ENCODE data around the gene S100A14. TPM values are rescaled to one million over a fixed set of nuclear protein-coding genes. Genes with fewer than 3 reads are reported as not detected.

Gene S100A14
- polyA plus RNA-seq, 1 donor from 2014 or later: not detected

DNA sequence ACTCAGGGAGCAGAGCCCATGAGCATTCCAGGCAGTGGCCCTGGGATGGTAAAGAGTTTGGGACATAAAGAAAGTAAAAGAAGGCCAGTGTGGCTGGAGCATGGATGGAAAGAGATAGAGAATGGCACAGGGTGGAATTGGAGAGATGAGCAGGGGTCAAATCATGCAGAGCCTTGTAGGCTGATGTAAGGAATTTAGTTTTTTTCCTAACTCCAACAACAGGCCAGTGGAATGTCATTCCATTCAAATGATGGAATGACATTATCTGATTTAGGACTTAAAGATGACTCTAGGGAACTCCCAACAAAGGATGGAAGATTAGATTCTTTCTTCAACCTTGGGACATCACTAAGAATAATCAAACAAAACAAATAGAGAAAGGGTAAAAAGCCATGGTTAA lies 37.6 kb downstream of the S100A14 start:
- Histone ChIP-seq H3F3A (ENCODE audit: insufficient read depth, low read length, poor library complexity, severe bottlenecking) (no peaks in the 10 kb centered on the region), H3K4me2 (ENCODE audit: low read length) (no peak overlapping the region), H3K9me2 (ENCODE audit: insufficient read depth, low read length) (no peaks in the 10 kb centered on the region), H3K36me3 (ENCODE audit: insufficient read depth, low read length) (no peaks in the 10 kb centered on the region), H3K27me3 (ENCODE audit: insufficient read depth, low read depth, low read length) (no peaks in the 10 kb centered on the region), H3K79me2 (replicated peaks; ENCODE audit: insufficient read depth, low read length) (no peaks in the 10 kb centered on the region), H3K4me3 (ENCODE audit: low read length) (no peak overlapping the region), H3K27ac (ENCODE audit: low read length) (no peak overlapping the region), H4K20me1 (ENCODE audit: insufficient read depth) (no peaks in the 10 kb centered on the region), H2AFZ (ENCODE audit: low read depth, low read length) (no peak overlapping the region), H3K9me3 (ENCODE audit: low read length) (no peaks in the 10 kb centered on the region), H3K9ac (ENCODE audit: low read length) (no peak overlapping the region)
- TF ChIP-seq, protein P1, sequence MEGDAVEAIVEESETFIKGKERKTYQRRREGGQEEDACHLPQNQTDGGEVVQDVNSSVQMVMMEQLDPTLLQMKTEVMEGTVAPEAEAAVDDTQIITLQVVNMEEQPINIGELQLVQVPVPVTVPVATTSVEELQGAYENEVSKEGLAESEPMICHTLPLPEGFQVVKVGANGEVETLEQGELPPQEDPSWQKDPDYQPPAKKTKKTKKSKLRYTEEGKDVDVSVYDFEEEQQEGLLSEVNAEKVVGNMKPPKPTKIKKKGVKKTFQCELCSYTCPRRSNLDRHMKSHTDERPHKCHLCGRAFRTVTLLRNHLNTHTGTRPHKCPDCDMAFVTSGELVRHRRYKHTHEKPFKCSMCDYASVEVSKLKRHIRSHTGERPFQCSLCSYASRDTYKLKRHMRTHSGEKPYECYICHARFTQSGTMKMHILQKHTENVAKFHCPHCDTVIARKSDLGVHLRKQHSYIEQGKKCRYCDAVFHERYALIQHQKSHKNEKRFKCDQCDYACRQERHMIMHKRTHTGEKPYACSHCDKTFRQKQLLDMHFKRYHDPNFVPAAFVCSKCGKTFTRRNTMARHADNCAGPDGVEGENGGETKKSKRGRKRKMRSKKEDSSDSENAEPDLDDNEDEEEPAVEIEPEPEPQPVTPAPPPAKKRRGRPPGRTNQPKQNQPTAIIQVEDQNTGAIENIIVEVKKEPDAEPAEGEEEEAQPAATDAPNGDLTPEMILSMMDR (IDR thresholded peaks at IDR 0.05; ENCODE audit: poor library complexity, severe bottlenecking): no peak
- TF ChIP-seq MXI1 (conservative IDR thresholded peaks at IDR 0.05; ENCODE audit: poor library complexity, severe bottlenecking): no peak
- TF ChIP-seq EP300 (conservative IDR thresholded peaks at IDR 0.05; ENCODE audit: poor library complexity, severe bottlenecking): no peak
- TF ChIP-seq, protein P2, sequence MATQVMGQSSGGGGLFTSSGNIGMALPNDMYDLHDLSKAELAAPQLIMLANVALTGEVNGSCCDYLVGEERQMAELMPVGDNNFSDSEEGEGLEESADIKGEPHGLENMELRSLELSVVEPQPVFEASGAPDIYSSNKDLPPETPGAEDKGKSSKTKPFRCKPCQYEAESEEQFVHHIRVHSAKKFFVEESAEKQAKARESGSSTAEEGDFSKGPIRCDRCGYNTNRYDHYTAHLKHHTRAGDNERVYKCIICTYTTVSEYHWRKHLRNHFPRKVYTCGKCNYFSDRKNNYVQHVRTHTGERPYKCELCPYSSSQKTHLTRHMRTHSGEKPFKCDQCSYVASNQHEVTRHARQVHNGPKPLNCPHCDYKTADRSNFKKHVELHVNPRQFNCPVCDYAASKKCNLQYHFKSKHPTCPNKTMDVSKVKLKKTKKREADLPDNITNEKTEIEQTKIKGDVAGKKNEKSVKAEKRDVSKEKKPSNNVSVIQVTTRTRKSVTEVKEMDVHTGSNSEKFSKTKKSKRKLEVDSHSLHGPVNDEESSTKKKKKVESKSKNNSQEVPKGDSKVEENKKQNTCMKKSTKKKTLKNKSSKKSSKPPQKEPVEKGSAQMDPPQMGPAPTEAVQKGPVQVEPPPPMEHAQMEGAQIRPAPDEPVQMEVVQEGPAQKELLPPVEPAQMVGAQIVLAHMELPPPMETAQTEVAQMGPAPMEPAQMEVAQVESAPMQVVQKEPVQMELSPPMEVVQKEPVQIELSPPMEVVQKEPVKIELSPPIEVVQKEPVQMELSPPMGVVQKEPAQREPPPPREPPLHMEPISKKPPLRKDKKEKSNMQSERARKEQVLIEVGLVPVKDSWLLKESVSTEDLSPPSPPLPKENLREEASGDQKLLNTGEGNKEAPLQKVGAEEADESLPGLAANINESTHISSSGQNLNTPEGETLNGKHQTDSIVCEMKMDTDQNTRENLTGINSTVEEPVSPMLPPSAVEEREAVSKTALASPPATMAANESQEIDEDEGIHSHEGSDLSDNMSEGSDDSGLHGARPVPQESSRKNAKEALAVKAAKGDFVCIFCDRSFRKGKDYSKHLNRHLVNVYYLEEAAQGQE (IDR thresholded peaks at IDR 0.05; ENCODE audit: borderline replicate concordance): no peak
- no peak for TF ChIP-seq SMC3 (conservative IDR thresholded peaks at IDR 0.05; ENCODE audit: poor library complexity)
- no peak for TF ChIP-seq POLR2AphosphoS5 (IDR thresholded peaks at IDR 0.05)
- TF ChIP-seq EZH2 (IDR thresholded peaks at IDR 0.05; ENCODE audit: borderline replicate concordance, insufficient read depth, low read length, poor library complexity, severe bottlenecking): no peak
- TF ChIP-seq TAF1 (IDR thresholded peaks at IDR 0.05; ENCODE audit: low read depth): no peak
- no peak for TF ChIP-seq RAD21 (conservative IDR thresholded peaks at IDR 0.05)

DNA sequence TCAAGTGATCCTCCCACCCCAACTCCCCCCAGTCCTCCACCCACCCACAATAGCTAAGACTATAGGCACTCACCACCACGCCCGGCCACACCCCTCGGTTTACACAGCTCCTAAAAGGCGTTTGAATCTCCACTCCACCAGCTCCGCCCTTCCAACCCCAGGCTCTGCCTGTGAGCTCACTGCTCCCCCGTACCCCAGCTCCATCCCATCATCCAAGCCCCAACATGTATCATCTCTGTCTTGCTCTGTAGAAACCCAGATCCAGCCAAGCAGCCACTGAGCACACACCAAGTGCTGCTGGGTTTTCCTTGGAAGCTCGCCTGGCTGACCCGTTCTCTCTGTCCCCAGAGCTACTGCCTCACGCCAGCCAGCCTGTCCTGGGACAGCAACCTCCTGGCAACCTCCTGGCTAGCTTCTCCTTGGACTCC lies 38.5 kb downstream of the S100A14 start:
- Histone ChIP-seq H3K9me3 (ENCODE audit: low read length) (no peaks in the 10 kb centered on the region), H3K27ac (ENCODE audit: low read length) (no peak overlapping the region), H3K9ac (ENCODE audit: low read length) (no peak overlapping the region), H3K79me2 (replicated peaks; ENCODE audit: insufficient read depth, low read length) (no peaks in the 10 kb centered on the region), H2AFZ (ENCODE audit: low read depth, low read length) (no peak overlapping the region), H3F3A (ENCODE audit: insufficient read depth, low read length, poor library complexity, severe bottlenecking) (no peaks in the 10 kb centered on the region), H3K4me3 (ENCODE audit: low read length) (no peak overlapping the region), H3K36me3 (ENCODE audit: insufficient read depth, low read length) (no peaks in the 10 kb centered on the region), H4K20me1 (ENCODE audit: insufficient read depth) (no peaks in the 10 kb centered on the region), H3K9me2 (ENCODE audit: insufficient read depth, low read length) (no peaks in the 10 kb centered on the region), H3K4me2 (ENCODE audit: low read length) (no peak overlapping the region), H3K27me3 (ENCODE audit: insufficient read depth, low read depth, low read length) (no peaks in the 10 kb centered on the region)
- TF ChIP-seq EP300 (conservative IDR thresholded peaks at IDR 0.05; ENCODE audit: poor library complexity, severe bottlenecking): no peak
- no peak for TF ChIP-seq RAD21 (conservative IDR thresholded peaks at IDR 0.05)
- TF ChIP-seq EZH2 (IDR thresholded peaks at IDR 0.05; ENCODE audit: borderline replicate concordance, insufficient read depth, low read length, poor library complexity, severe bottlenecking): no peak
- TF ChIP-seq MXI1 (conservative IDR thresholded peaks at IDR 0.05; ENCODE audit: poor library complexity, severe bottlenecking): no peak
- no peak for TF ChIP-seq POLR2AphosphoS5 (IDR thresholded peaks at IDR 0.05)
- TF ChIP-seq, protein P1 (IDR thresholded peaks at IDR 0.05; ENCODE audit: poor library complexity, severe bottlenecking): no peak
- no peak for TF ChIP-seq TAF1 (IDR thresholded peaks at IDR 0.05; ENCODE audit: low read depth)
- TF ChIP-seq, protein P2 (IDR thresholded peaks at IDR 0.05; ENCODE audit: borderline replicate concordance): no peak
- TF ChIP-seq SMC3 (conservative IDR thresholded peaks at IDR 0.05; ENCODE audit: poor library complexity): no peak
